Upper lobe of left lung (tissue), 4 donors: ENCODE data around the gene ASCL5.

Source experiments
- EP300 ChIP-seq, 4 donors: sonication (generic); formaldehyde crosslinking; IDR thresholded peaks; one replicate each; pipeline ENCODE4 v1.5.1; 2017; ENCODE audit warnings: antibody characterized with exemption in 4 of 4, control low read depth in 2 of 4
- POLR2A ChIP-seq, 4 donors: fragments of 450-650 bp; IDR thresholded peaks; one replicate each; pipeline ENCODE4 v1.5.1; 2016 to 2017; ENCODE audit warnings: antibody characterized with exemption in 4 of 4, mild to moderate bottlenecking in 2 of 4
- POLR2AphosphoS5 ChIP-seq, 2 donors: sonication (generic); formaldehyde crosslinking; IDR thresholded peaks; one replicate each; pipeline ENCODE4 v1.5.1; 2017; ENCODE audit warnings: antibody characterized with exemption in 2 of 2
- TF ChIP-seq, protein P1 (sequence below), 6 experiments: fragments of 450-650 bp in 4 of 6; fragments of 200-600 bp in 2 of 6; sonication (generic) in 2 of 6; IDR thresholded peaks; one replicate each; pipeline ENCODE4 v1.5.1; 2016 to 2019; ENCODE audit warnings: antibody characterized with exemption in 6 of 6

DNA sequence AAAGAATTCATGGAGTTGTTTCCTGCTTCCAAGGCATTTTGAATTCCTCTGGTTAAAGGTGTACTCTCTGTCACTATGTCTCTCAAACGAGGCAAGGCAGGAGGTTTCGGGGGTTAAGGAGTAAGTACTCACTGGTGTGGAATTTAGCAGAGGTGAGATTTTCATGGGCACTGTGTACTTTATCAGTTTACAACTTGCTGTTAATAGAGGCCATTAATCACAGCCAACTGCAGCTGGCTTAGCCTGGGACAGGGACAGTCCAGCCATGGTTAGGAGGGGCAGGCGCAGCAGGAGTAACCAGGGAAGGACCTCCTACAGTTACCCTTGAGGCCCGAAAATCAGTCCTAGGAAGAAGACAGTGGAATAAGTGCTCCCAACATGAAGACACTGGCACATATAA is 45.3 kb upstream of the ASCL5 start:
- TF ChIP-seq, protein P1, sequence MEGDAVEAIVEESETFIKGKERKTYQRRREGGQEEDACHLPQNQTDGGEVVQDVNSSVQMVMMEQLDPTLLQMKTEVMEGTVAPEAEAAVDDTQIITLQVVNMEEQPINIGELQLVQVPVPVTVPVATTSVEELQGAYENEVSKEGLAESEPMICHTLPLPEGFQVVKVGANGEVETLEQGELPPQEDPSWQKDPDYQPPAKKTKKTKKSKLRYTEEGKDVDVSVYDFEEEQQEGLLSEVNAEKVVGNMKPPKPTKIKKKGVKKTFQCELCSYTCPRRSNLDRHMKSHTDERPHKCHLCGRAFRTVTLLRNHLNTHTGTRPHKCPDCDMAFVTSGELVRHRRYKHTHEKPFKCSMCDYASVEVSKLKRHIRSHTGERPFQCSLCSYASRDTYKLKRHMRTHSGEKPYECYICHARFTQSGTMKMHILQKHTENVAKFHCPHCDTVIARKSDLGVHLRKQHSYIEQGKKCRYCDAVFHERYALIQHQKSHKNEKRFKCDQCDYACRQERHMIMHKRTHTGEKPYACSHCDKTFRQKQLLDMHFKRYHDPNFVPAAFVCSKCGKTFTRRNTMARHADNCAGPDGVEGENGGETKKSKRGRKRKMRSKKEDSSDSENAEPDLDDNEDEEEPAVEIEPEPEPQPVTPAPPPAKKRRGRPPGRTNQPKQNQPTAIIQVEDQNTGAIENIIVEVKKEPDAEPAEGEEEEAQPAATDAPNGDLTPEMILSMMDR (IDR thresholded peaks at IDR 0.05) = no peak
- TF ChIP-seq POLR2AphosphoS5 (IDR thresholded peaks at IDR 0.05) (no peak), EP300 (IDR thresholded peaks at IDR 0.05) (no peak), POLR2A (IDR thresholded peaks at IDR 0.05) (no peak)
